Kidney (tissue), 14 donors: ENCODE results near the gene PGM1. TPM values are rescaled to one million over a fixed set of nuclear protein-coding genes. Genes with fewer than 3 reads are reported as not detected.
A peak's percentile ranks its signal among the peaks of the same experiment; 100 is the strongest.

Experiments
- DNase-seq, 5 donors: peaks; one replicate each; pipeline ENCODE4 v3.0.0-alpha.2; 2013 to 2020
- FAIRE-seq: peaks from 2 replicates; lab custom pipeline; 2012; peaks lifted over from hg19 to GRCh38; lab: Jason Lieb, UNC
- H3K27ac ChIP-seq, 2 donors: one replicate each; pipeline ENCODE4 v1.7.0; 2013; ENCODE audit warnings: low read depth in 2 of 2, low read length in 2 of 2, inconsistent platforms in 1 of 2
- H3K27me3 ChIP-seq: one replicate; pipeline ENCODE4 v1.7.1; 2013; ENCODE audit warnings: low read length, inconsistent platforms; ENCODE audit not compliant: control insufficient read depth, insufficient read depth
- H3K36me3 ChIP-seq, 3 donors: one replicate each; pipeline versions ENCODE4 v1.7.0 to v1.7.1; 2013; ENCODE audit warnings: low read length in 3 of 3, control low read depth in 1 of 3, inconsistent platforms in 1 of 3; ENCODE audit not compliant: insufficient read depth in 3 of 3, control insufficient read depth in 2 of 3
- H3K4me1 ChIP-seq, 3 donors: one replicate each; pipeline versions ENCODE4 v1.7.0 to v1.7.1; 2013; ENCODE audit warnings: low read length in 3 of 3, inconsistent platforms in 1 of 3, low read depth in 1 of 3; ENCODE audit not compliant: control insufficient read depth in 2 of 3, insufficient read depth in 2 of 3
- H3K4me3 ChIP-seq, 3 donors: one replicate each; pipeline versions ENCODE4 v1.7.0 to v1.8.1; 2013; ENCODE audit warnings: low read length in 3 of 3, control low read depth in 1 of 3, inconsistent platforms in 1 of 3
- H3K9ac ChIP-seq, 3 donors: one replicate each; pipeline versions ENCODE4 v1.7.0 to v1.7.1; 2013; ENCODE audit warnings: low read length in 3 of 3, control low read depth in 1 of 3, inconsistent platforms in 1 of 3
- H3K9me3 ChIP-seq, 3 donors: one replicate each; pipeline versions ENCODE4 v1.7.0 to v1.7.1; 2013; ENCODE audit warnings: low read length in 3 of 3, control low read depth in 1 of 3, inconsistent platforms in 1 of 3; ENCODE audit not compliant: control insufficient read depth in 2 of 3, insufficient read depth in 1 of 3
- intact Hi-C: fragments of 100-400 bp; cut with DNase I; formaldehyde crosslinking; loops from one replicate; pipeline ENCODE4 v1.11.1; 2022
- polyA plus RNA-seq: library from polyadenylated mRNA; stranded (reverse); fragments of 350-450 nt; fragmentation: Illumina TruSeq; extraction: RNeasy Lipid Tissue Mini Kit (QIAGEN cat#74804); gene quantifications from one replicate; pipeline ENCODE4 v1.2.3, GENCODE V29; 2014; ENCODE audit warnings: low read depth, low replicate concordance; ENCODE audit not compliant: insufficient read depth
- total RNA-seq: library from RNA; stranded (reverse); fragmentation: NEBNext Ultra II Directional; extraction: Animal tissue kit (Norgen Biotek cat#: 25700); gene quantifications from one replicate; pipeline ENCODE4 v1.2.1, GENCODE V29; 2021
- TF ChIP-seq, protein P1 (sequence below): IDR thresholded peaks from 3 replicates; pipeline ENCODE4 v1.5.1; 2012; ENCODE audit warnings: mild to moderate bottlenecking, moderate library complexity, borderline replicate concordance; ENCODE audit not compliant: insufficient read depth; ENCODE audit errors: extremely low read depth
- donor health status: control.
- donor health status: control.
- donor health status: control.
- donor health status: control.
- donor health status: control.
- donor health status: DM: yes; HTN: yes; CAD: no.
- donor health status: Normal renal cell carcinoma (clear cell type).

The PGM1 gene
- total and polyA plus RNA-seq, 2 donors from 2014 or later, result 40.3 to 59.3 TPM

DNA sequence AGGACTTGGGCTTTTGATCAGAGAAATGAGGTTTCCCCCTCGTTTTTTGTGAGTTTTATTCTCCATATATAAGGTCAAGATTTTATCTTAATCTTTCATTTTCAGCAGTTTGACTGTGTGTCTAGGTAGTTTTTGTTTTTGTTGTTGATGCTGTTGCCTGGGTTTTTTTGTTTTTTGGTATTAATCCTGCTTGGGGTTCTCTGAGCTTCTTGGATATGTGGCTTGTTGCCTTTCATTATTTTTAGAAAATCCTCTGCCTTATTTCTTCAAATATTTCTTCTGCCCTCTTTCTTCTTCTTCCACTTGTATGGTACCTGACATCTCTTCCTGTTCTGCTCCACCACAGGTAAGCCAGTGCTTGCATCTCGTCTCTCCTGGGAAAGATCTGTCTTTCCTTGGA is 44.9 kb upstream of the PGM1 start:
- TF ChIP-seq, protein P1, sequence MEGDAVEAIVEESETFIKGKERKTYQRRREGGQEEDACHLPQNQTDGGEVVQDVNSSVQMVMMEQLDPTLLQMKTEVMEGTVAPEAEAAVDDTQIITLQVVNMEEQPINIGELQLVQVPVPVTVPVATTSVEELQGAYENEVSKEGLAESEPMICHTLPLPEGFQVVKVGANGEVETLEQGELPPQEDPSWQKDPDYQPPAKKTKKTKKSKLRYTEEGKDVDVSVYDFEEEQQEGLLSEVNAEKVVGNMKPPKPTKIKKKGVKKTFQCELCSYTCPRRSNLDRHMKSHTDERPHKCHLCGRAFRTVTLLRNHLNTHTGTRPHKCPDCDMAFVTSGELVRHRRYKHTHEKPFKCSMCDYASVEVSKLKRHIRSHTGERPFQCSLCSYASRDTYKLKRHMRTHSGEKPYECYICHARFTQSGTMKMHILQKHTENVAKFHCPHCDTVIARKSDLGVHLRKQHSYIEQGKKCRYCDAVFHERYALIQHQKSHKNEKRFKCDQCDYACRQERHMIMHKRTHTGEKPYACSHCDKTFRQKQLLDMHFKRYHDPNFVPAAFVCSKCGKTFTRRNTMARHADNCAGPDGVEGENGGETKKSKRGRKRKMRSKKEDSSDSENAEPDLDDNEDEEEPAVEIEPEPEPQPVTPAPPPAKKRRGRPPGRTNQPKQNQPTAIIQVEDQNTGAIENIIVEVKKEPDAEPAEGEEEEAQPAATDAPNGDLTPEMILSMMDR, result no peak
- Histone ChIP-seq H3K27ac (no peak overlapping the region), H3K4me1 (no peaks in the 10 kb centered on the region), H3K9ac (no peak overlapping the region), H3K4me3 (no peak overlapping the region), H3K9me3 (no peaks in the 10 kb centered on the region), H3K27me3 (no peaks in the 10 kb centered on the region), H3K36me3 (peaks cover 0 to 4% (median 0%) of the 10 kb centered on the region in 3 donors)
- DNase-seq (no peak), FAIRE-seq (no peak)
- intact Hi-C loops, result no loop called here

DNA sequence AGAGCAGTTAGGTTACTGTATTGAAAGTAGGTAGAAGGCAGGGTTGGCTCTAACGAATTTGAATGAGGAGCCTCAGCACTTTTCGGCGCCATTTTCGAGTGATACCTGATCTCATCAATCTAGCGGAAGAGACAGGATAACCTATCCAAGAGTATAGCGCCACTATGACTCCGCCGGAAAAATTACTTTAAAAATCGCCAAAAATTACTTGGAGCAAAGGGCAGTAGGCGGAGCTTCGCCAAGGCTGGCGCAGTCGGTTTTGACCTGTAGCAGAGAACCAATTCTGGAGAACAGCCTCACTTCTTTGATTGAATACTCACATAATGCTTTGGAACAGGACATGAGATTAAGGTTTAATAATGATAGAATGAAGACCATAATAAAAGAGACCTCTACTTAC is 44.3 kb upstream of the PGM1 start:
- Histone ChIP-seq H3K4me1 (no peaks in the 10 kb centered on the region), H3K27me3 (no peaks in the 10 kb centered on the region), H3K9me3 (no peaks in the 10 kb centered on the region), H3K4me3 (no peak overlapping the region), H3K9ac (no peak overlapping the region), H3K36me3 (peaks cover 0 to 4% (median 0%) of the 10 kb centered on the region in 3 donors), H3K27ac (no peak overlapping the region)
- TF ChIP-seq, protein P1, result no peak
- intact Hi-C loops, result no loop called here
- FAIRE-seq (no peak), DNase-seq (no peak)

DNA sequence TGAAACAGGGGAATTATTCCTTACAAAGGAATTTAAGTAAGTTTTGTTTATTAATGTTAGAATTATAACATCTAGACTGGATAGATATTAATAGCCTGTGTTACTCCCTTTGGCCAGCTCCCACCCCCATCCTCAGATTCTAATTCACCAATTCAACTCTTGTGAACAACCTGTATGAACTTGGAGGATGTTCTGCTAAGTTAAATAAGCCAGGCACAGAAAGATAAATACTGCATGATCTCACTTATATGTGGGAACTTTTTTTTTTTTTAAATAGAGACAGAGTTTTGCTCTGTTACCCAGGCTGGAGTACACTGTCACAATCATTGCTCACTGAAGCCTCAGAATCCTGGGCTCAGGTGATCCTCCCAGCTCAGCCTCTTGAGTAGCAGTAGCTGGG is 37.7 kb upstream of the PGM1 start:
- TF ChIP-seq, protein P1, result no peak
- no peaks in the 10 kb centered on the region for H3K9me3 ChIP-seq
- no peak overlapping the region for H3K27ac ChIP-seq
- DNase-seq, result no peak
- H3K36me3 ChIP-seq, result no peaks in the 10 kb centered on the region
- no peak overlapping the region for H3K4me3 ChIP-seq
- H3K4me1 ChIP-seq, result no peaks in the 10 kb centered on the region
- no peak overlapping the region for H3K9ac ChIP-seq
- intact Hi-C loops, result no loop called here
- H3K27me3 ChIP-seq, result no peaks in the 10 kb centered on the region
- no peak for FAIRE-seq

DNA sequence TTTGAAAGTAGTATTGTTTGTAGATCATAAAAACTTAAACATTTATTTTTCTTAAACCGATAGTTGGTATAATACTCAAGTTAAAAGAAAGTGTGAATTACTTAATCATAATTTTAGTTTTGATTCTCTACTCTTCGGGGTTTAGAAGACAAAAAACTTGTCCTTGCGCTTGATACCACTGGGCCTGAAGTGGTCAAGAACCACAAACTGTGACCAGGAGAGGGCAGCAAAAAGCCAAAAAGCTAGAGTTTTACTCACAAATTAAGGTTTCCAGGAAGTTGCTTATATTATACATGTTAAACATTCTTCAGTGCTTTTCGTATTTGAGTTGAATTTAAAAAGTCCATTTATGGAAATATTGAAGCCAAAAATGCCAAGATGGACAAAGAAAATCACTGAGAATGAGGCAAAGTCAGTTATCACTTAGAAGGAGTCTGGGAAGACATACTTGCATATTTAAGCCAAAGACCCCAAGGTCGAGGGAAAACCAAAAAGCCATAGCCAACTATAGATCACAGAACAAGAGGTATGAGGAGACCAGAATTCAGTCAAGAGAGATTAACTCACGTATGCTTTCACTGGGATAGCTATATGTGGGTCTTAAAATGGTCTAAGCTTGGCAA is 35.7 kb upstream of the PGM1 start:
- DNase-seq, result peak in 2 of 5 donors; percentile 34 to 50

More for the DNA sequence above, 35.7 kb upstream of the PGM1 start:
- intact Hi-C loops, result no loop called here
- peak; percentile 76 for FAIRE-seq
- H3K9me3 ChIP-seq, result no peaks in the 10 kb centered on the region
- H3K27ac ChIP-seq, result no peak overlapping the region
- no peaks in the 10 kb centered on the region for H3K4me1 ChIP-seq
- no peaks in the 10 kb centered on the region for H3K27me3 ChIP-seq
- TF ChIP-seq, protein P1, result peak; percentile 38
- no peak overlapping the region for H3K4me3 ChIP-seq
- no peaks in the 10 kb centered on the region for H3K36me3 ChIP-seq
- no peak overlapping the region for H3K9ac ChIP-seq
